B cell (primary cell): ENCODE data around the gene APOBEC3H.

Experiments
- EZH2 ChIP-seq: IDR thresholded peaks from 2 replicates; pipeline ENCODE4 v1.6.1; 2012; ENCODE audit warnings: borderline replicate concordance, low read depth, mild to moderate bottlenecking, moderate library complexity, low read length; ENCODE audit not compliant: insufficient read depth, poor library complexity, severe bottlenecking
- TF ChIP-seq, protein P1 (sequence below): fragments of 200-600 bp; IDR thresholded peaks from one replicate; pipeline ENCODE4 v1.8.0; 2022; ENCODE audit warnings: antibody characterized with exemption, mild to moderate bottlenecking

DNA sequence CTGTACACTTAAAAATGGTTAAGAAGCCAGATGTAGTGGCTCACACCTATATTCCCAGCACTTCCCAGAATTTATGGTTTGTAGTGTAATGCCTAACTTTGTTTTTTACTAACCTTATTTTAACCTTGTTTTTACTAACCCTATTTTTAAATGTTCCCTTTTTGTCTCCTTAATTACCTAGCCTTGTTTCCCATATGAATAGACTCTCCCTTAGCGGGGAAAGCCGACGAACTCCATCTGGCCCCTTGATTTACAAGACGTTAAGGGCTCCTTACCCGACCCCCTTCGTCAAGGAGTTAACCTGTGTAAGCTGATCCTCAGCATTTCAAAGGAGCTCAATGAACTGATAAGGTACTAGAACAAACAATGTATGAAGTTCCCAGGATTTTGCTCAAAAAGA is 17.1 kb downstream of the APOBEC3H start:
- TF ChIP-seq EZH2 = no peak
- TF ChIP-seq, protein P1, sequence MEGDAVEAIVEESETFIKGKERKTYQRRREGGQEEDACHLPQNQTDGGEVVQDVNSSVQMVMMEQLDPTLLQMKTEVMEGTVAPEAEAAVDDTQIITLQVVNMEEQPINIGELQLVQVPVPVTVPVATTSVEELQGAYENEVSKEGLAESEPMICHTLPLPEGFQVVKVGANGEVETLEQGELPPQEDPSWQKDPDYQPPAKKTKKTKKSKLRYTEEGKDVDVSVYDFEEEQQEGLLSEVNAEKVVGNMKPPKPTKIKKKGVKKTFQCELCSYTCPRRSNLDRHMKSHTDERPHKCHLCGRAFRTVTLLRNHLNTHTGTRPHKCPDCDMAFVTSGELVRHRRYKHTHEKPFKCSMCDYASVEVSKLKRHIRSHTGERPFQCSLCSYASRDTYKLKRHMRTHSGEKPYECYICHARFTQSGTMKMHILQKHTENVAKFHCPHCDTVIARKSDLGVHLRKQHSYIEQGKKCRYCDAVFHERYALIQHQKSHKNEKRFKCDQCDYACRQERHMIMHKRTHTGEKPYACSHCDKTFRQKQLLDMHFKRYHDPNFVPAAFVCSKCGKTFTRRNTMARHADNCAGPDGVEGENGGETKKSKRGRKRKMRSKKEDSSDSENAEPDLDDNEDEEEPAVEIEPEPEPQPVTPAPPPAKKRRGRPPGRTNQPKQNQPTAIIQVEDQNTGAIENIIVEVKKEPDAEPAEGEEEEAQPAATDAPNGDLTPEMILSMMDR = no peak
